DND-41 (cell line): ENCODE measurements around the gene FMO2.

Experiments used
- ATAC-seq: fragments of 200-7000 bp; cut with Tn5 transposase; 3 replicates; pipeline ENCODE4 v1.9.1; 2021; ENCODE audit warnings: low read depth; ENCODE audit not compliant: insufficient read depth
- DNase-seq: peaks from one replicate; pipeline ENCODE4 v3.0.0-alpha.2; 2020
- H2AFZ ChIP-seq: 2 replicates; pipeline ENCODE4 v1.6.0; 2012; ENCODE audit warnings: low read depth, low read length
- H3K27ac ChIP-seq: 2 replicates; pipeline ENCODE4 v1.5.1; 2012; ENCODE audit warnings: low read length, inconsistent platforms
- H3K27me3 ChIP-seq: fragments of 200-600 bp; sonication (generic); 2 replicates; pipeline ENCODE4 v1.6.0; 2012; ENCODE audit warnings: low read length, mild to moderate bottlenecking, inconsistent platforms; ENCODE audit not compliant: insufficient read depth, poor library complexity
- H3K36me3 ChIP-seq: 2 replicates; pipeline ENCODE4 v1.5.1; 2012; ENCODE audit warnings: low read length, inconsistent platforms; ENCODE audit not compliant: insufficient read depth
- H3K4me1 ChIP-seq: 2 replicates; pipeline ENCODE4 v1.5.1; 2012; ENCODE audit warnings: mild to moderate bottlenecking, low read length; ENCODE audit not compliant: insufficient read depth
- H3K4me2 ChIP-seq: 2 replicates; pipeline ENCODE4 v1.6.0; 2012; ENCODE audit warnings: mild to moderate bottlenecking, moderate library complexity, low read length, inconsistent platforms; ENCODE audit not compliant: insufficient read depth
- H3K4me3 ChIP-seq, 2 experiments: fragments of 200-600 bp in 1 of 2; shearing (Covaris generic) in 1 of 2; 2 replicates each; pipeline ENCODE4 v1.5.1; 2012 to 2016; ENCODE audit warnings: inconsistent platforms in 2 of 2, low read length in 2 of 2, mild to moderate bottlenecking in 2 of 2, low read depth in 1 of 2, moderate library complexity in 1 of 2
- H3K79me2 ChIP-seq: 2 replicates; pipeline ENCODE4 v1.6.0; 2012; ENCODE audit warnings: low read length, inconsistent platforms; ENCODE audit not compliant: insufficient read depth
- H3K9ac ChIP-seq: 2 replicates; pipeline ENCODE4 v1.6.0; 2012; ENCODE audit warnings: low read depth, mild to moderate bottlenecking, inconsistent platforms, low read length, moderate library complexity
- H3K9me3 ChIP-seq: 2 replicates; pipeline ENCODE4 v1.5.1; 2012; ENCODE audit warnings: low read length, moderate library complexity, mild to moderate bottlenecking, inconsistent platforms; ENCODE audit not compliant: insufficient read depth, severe bottlenecking
- H4K20me1 ChIP-seq: 2 replicates; pipeline ENCODE4 v1.6.0; 2012; ENCODE audit warnings: low read length; ENCODE audit not compliant: insufficient read depth
- CTCF ChIP-seq: IDR thresholded peaks from 2 replicates; pipeline ENCODE4 v1.5.1; 2012; ENCODE audit warnings: borderline replicate concordance, low read length, moderate library complexity, mild to moderate bottlenecking; ENCODE audit not compliant: poor library complexity, severe bottlenecking; ENCODE audit errors: extremely low read depth
- EZH2 ChIP-seq: IDR thresholded peaks from 3 replicates; pipeline ENCODE4 v1.6.1; 2012; ENCODE audit warnings: borderline replicate concordance, low read depth, mild to moderate bottlenecking, moderate library complexity, low read length, inconsistent platforms; ENCODE audit not compliant: severe bottlenecking

The FMO2 gene

GRCh38 chr1:171155484-171155883 lies 29.6 kb upstream of the FMO2 start:
- no peaks in the 10 kb centered on the region for H4K20me1 ChIP-seq
- H2AFZ ChIP-seq: no peak overlapping the region
- H3K36me3 ChIP-seq: no peaks in the 10 kb centered on the region
- H3K9ac ChIP-seq: no peak overlapping the region
- DNase-seq (no peak), ATAC-seq (no peak)
- H3K4me3 ChIP-seq: no peak overlapping the region
- no peaks in the 10 kb centered on the region for H3K27me3 ChIP-seq
- no peaks in the 10 kb centered on the region for H3K79me2 ChIP-seq
- H3K4me1 ChIP-seq: no peaks in the 10 kb centered on the region
- no peak overlapping the region for H3K4me2 ChIP-seq
- H3K9me3 ChIP-seq: no peaks in the 10 kb centered on the region
- no peak for TF ChIP-seq CTCF
- no peak for TF ChIP-seq EZH2
- H3K27ac ChIP-seq: no peak overlapping the region

- no peak overlapping the region for H2AFZ ChIP-seq
- DNase-seq (no peak), ATAC-seq (no peak)
- no peaks in the 10 kb centered on the region for H3K36me3 ChIP-seq
- H4K20me1 ChIP-seq: no peaks in the 10 kb centered on the region
- no peak overlapping the region for H3K27ac ChIP-seq
- no peaks in the 10 kb centered on the region for H3K79me2 ChIP-seq
- no peak overlapping the region for H3K4me3 ChIP-seq
- no peak overlapping the region for H3K9ac ChIP-seq
- no peak overlapping the region for H3K4me2 ChIP-seq
- no peaks in the 10 kb centered on the region for H3K27me3 ChIP-seq
- H3K4me1 ChIP-seq: no peaks in the 10 kb centered on the region
- TF ChIP-seq CTCF (no peak), EZH2 (no peak)
- H3K9me3 ChIP-seq: no peaks in the 10 kb centered on the region
Measured at GRCh38 chr1:171158096-171158495, 27.0 kb upstream of the FMO2 start.

- Histone ChIP-seq H3K27me3 (no peaks in the 10 kb centered on the region), H3K36me3 (no peaks in the 10 kb centered on the region), H3K4me1 (no peaks in the 10 kb centered on the region), H2AFZ (no peak overlapping the region), H3K79me2 (no peaks in the 10 kb centered on the region), H3K4me3 (no peak overlapping the region), H3K4me2 (no peak overlapping the region), H3K27ac (no peak overlapping the region), H4K20me1 (no peaks in the 10 kb centered on the region), H3K9ac (no peak overlapping the region), H3K9me3 (no peaks in the 10 kb centered on the region)
- ATAC-seq (no peak), DNase-seq (no peak)
- no peak for TF ChIP-seq CTCF
- TF ChIP-seq EZH2: no peak
Measured at GRCh38 chr1:171158551-171158950, 26.5 kb upstream of the FMO2 start.

- ATAC-seq: no peak
- TF ChIP-seq EZH2 (no peak), CTCF (no peak)
- H2AFZ ChIP-seq: no peak overlapping the region
Measured at GRCh38 chr1:171159148-171159547, 26.0 kb upstream of the FMO2 start.

More at GRCh38 chr1:171159148-171159547, 26.0 kb upstream of the FMO2 start:
- H3K9me3 ChIP-seq: no peaks in the 10 kb centered on the region
- H3K36me3 ChIP-seq: no peaks in the 10 kb centered on the region
- no peak overlapping the region for H3K4me3 ChIP-seq
- no peak overlapping the region for H3K9ac ChIP-seq
- no peaks in the 10 kb centered on the region for H3K79me2 ChIP-seq
- H3K27me3 ChIP-seq: no peaks in the 10 kb centered on the region
- H4K20me1 ChIP-seq: no peaks in the 10 kb centered on the region
- H3K27ac ChIP-seq: no peak overlapping the region
- H3K4me1 ChIP-seq: no peaks in the 10 kb centered on the region
- no peak for DNase-seq
- no peak overlapping the region for H3K4me2 ChIP-seq
